ENCODE results near the gene ABLIM3. TPM values are rescaled to one million over a fixed set of nuclear protein-coding genes. Genes with fewer than 3 reads are reported as not detected.

The ABLIM3 gene
- total and polyA plus RNA-seq, 9 of the 15 experiments (the other 6 are each of a cell fraction or from before 2014, with no cell fraction given), result 0.03 to 0.38 (median 0.11) TPM

GRCh38 chr5:149099920-149100319 lies 41.4 kb upstream of the ABLIM3 start:
- ChIA-PET CTCF (ENCODE audit: low intra/inter-chr PET ratio) (no interaction called here), POLR2A (no interaction called here)
- Histone ChIP-seq H3K27me3 (ENCODE audit: control insufficient read depth in 2 of 2, insufficient read depth in 2 of 2, low read length in 2 of 2) (no peaks in the 10 kb centered on the region), H4K20me1 (replicated peaks; ENCODE audit: control insufficient read depth, insufficient read depth, low read length) (no peaks in the 10 kb centered on the region), H3K4me1 (replicated peaks in 1 of 2; ENCODE audit: control insufficient read depth in 2 of 2, insufficient read depth in 2 of 2, low read length in 2 of 2) (no peaks in the 10 kb centered on the region), H3K27ac (ENCODE audit: extremely low read depth, low read depth, low read length) (no peak overlapping the region), H3K4me3 (no peak overlapping the region), H3K9me3 (replicated peaks; ENCODE audit: control insufficient read depth, insufficient read depth, low read depth, low read length) (no peaks in the 10 kb centered on the region), H3K9me1 (ENCODE audit: control insufficient read depth, insufficient read depth, low read length) (no peaks in the 10 kb centered on the region), H3K36me3 (ENCODE audit: control insufficient read depth, insufficient read depth, low read length) (no peaks in the 10 kb centered on the region), H3K4me2 (ENCODE audit: insufficient read depth, low read length) (no peak overlapping the region), H2AFZ (ENCODE audit: low read depth, low read length) (no peak overlapping the region), H3K9ac (ENCODE audit: insufficient read depth in 1 of 2, low read depth in 2 of 2, low read length in 2 of 2) (no peak overlapping the region), H3K79me2 (ENCODE audit: control insufficient read depth, insufficient read depth, low read length) (no peaks in the 10 kb centered on the region)
- TF ChIP-seq TRIM28 (IDR thresholded peaks at IDR 0.05) (peak; percentile 36; the same call in 1 of the 2 replicates), ZNF274 (IDR thresholded peaks at IDR 0.05; ENCODE audit: borderline replicate concordance, low read depth, low read length) (no peak), FOXA3 (CRISPR knock-in tag; conservative IDR thresholded peaks at IDR 0.05 in 1 of 2, IDR thresholded peaks at IDR 0.05 in 1 of 2) (no peak), ZNF140 (CRISPR knock-in tag; IDR thresholded peaks at IDR 0.05) (no peak), TFE3 (CRISPR knock-in tag; IDR thresholded peaks at IDR 0.05) (peak; percentile 60)
- intact Hi-C loops (cut with micrococcal nuclease), result no loop called here
- in situ Hi-C loops (cut with MboI), result no loop called here
- FAIRE-seq, result no peak
- no peak for DNase-seq (ENCODE audit: extremely low read depth in 1 of 4, low spot score in 3 of 4)
- ATAC-seq, result no peak
- no TSS peak for BruUV-seq (replicated peaks)

- H3K4me2 ChIP-seq (ENCODE audit: insufficient read depth, low read length), result no peak overlapping the region
- no peak overlapping the region for H2AFZ ChIP-seq (ENCODE audit: low read depth, low read length)
- no peaks in the 10 kb centered on the region for H4K20me1 ChIP-seq (replicated peaks; ENCODE audit: control insufficient read depth, insufficient read depth, low read length)
- no peaks in the 10 kb centered on the region for H3K9me1 ChIP-seq (ENCODE audit: control insufficient read depth, insufficient read depth, low read length)
- H3K9me3 ChIP-seq (replicated peaks; ENCODE audit: control insufficient read depth, insufficient read depth, low read depth, low read length), result no peaks in the 10 kb centered on the region
- no peak overlapping the region for H3K27ac ChIP-seq (ENCODE audit: extremely low read depth, low read depth, low read length)
- no peaks in the 10 kb centered on the region for H3K79me2 ChIP-seq (ENCODE audit: control insufficient read depth, insufficient read depth, low read length)
- no TSS peak for BruUV-seq (replicated peaks)
- no peak overlapping the region for H3K9ac ChIP-seq (ENCODE audit: insufficient read depth in 1 of 2, low read depth in 2 of 2, low read length in 2 of 2)
- H3K4me3 ChIP-seq, result no peak overlapping the region
- H3K4me1 ChIP-seq (replicated peaks in 1 of 2; ENCODE audit: control insufficient read depth in 2 of 2, insufficient read depth in 2 of 2, low read length in 2 of 2), result no peaks in the 10 kb centered on the region
- ChIA-PET CTCF (ENCODE audit: low intra/inter-chr PET ratio) (no interaction called here), POLR2A (no interaction called here)
- FAIRE-seq, result no peak
- ATAC-seq, result no peak
- TF ChIP-seq SREBF1 (IDR thresholded peaks at IDR 0.05; ENCODE audit: borderline replicate concordance, low read depth, low read length) (no peak), NBN (IDR thresholded peaks at IDR 0.05; ENCODE audit: low read depth) (no peak)
- in situ Hi-C loops (cut with MboI) (no loop called here), intact Hi-C loops (cut with micrococcal nuclease) (no loop called here)
- DNase-seq (ENCODE audit: extremely low read depth in 1 of 4, low spot score in 3 of 4), result no peak
- no peaks in the 10 kb centered on the region for H3K36me3 ChIP-seq (ENCODE audit: control insufficient read depth, insufficient read depth, low read length)
- no peaks in the 10 kb centered on the region for H3K27me3 ChIP-seq (ENCODE audit: control insufficient read depth in 2 of 2, insufficient read depth in 2 of 2, low read length in 2 of 2)
Measured at GRCh38 chr5:149100331-149100730, 41.0 kb upstream of the ABLIM3 start.

Measured in K562 (cell line).